Liver (tissue), 9 donors: ENCODE measurements around the gene OR2AT4. TPM values are rescaled to one million over a fixed set of nuclear protein-coding genes. Genes with fewer than 3 reads are reported as not detected.

Source experiments
- DNase-seq: peaks from one replicate; pipeline ENCODE4 v3.0.0-alpha.2; 2017; ENCODE audit warnings: low spot score
- H3K27ac ChIP-seq, 2 donors: one replicate each; pipeline ENCODE4 v1.7.0; 2013; ENCODE audit warnings: inconsistent platforms in 2 of 2, low read length in 2 of 2, control low read depth in 1 of 2, low read depth in 1 of 2, mild to moderate bottlenecking in 1 of 2
- H3K27me3 ChIP-seq, 4 donors: one replicate each; pipeline versions ENCODE4 v1.6.1 to v1.7.0; 2013; ENCODE audit warnings: low read length in 3 of 4, inconsistent platforms in 1 of 4, mild to moderate bottlenecking in 1 of 4, moderate library complexity in 1 of 4; ENCODE audit not compliant: control insufficient read depth in 4 of 4, insufficient read depth in 4 of 4
- H3K36me3 ChIP-seq, 4 donors: one replicate each; pipeline versions ENCODE4 v1.6.1 to v1.7.0; 2013; ENCODE audit warnings: low read length in 3 of 4, mild to moderate bottlenecking in 3 of 4, low read depth in 1 of 4, moderate library complexity in 1 of 4; ENCODE audit not compliant: control insufficient read depth in 4 of 4, insufficient read depth in 3 of 4
- H3K4me1 ChIP-seq, 4 donors: one replicate each; pipeline versions ENCODE4 v1.6.1 to v1.7.0; 2013; ENCODE audit warnings: low read length in 3 of 4, mild to moderate bottlenecking in 3 of 4, moderate library complexity in 1 of 4; ENCODE audit not compliant: control insufficient read depth in 4 of 4, insufficient read depth in 4 of 4
- H3K4me3 ChIP-seq, 3 donors: one replicate each; pipeline versions ENCODE4 v1.6.1 to v1.7.0; 2013; ENCODE audit warnings: low read length in 3 of 3, control low read depth in 1 of 3, low read depth in 1 of 3, mild to moderate bottlenecking in 1 of 3
- H3K9ac ChIP-seq, 2 donors: one replicate each; pipeline ENCODE4 v1.7.0; 2013; ENCODE audit warnings: low read length in 2 of 2, mild to moderate bottlenecking in 2 of 2, moderate library complexity in 2 of 2, control low read depth in 1 of 2, low read depth in 1 of 2
- H3K9me3 ChIP-seq, 4 donors: one replicate each; pipeline versions ENCODE4 v1.6.1 to v1.7.0; 2013; ENCODE audit warnings: low read length in 3 of 4; ENCODE audit not compliant: control insufficient read depth in 4 of 4
- EGR1 ChIP-seq, 2 donors: IDR thresholded peaks; 2 replicates each; pipeline ENCODE4 v1.6.1; 2016 to 2018; ENCODE audit warnings: antibody characterized with exemption in 2 of 2, low read depth in 2 of 2
- FOXA1 ChIP-seq: IDR thresholded peaks from 2 replicates; pipeline ENCODE4 v1.6.1; 2016; ENCODE audit warnings: antibody characterized with exemption
- FOXA2 ChIP-seq: IDR thresholded peaks from 2 replicates; pipeline ENCODE4 v1.6.1; 2016; ENCODE audit warnings: antibody characterized with exemption
- GABPA ChIP-seq, 2 donors: IDR thresholded peaks in 1 of 2; conservative IDR thresholded peaks in 1 of 2; 2 replicates each; pipeline ENCODE4 v1.6.1; 2016; ENCODE audit warnings: antibody characterized with exemption in 2 of 2, mild to moderate bottlenecking in 1 of 2, moderate library complexity in 1 of 2
- HNF4A ChIP-seq, 2 donors: conservative IDR thresholded peaks; 2 replicates each; pipeline ENCODE4 v1.6.1; 2016; ENCODE audit warnings: antibody characterized with exemption in 2 of 2, mild to moderate bottlenecking in 2 of 2
- HNF4G ChIP-seq: IDR thresholded peaks from 2 replicates; pipeline ENCODE4 v1.6.1; 2016; ENCODE audit warnings: antibody characterized with exemption
- JUND ChIP-seq, 2 donors: IDR thresholded peaks; 2 replicates each; pipeline ENCODE4 v1.6.1; 2016; ENCODE audit warnings: antibody characterized with exemption in 2 of 2
- NR2F2 ChIP-seq: IDR thresholded peaks from 2 replicates; pipeline ENCODE4 v1.6.1; 2016; ENCODE audit warnings: antibody characterized with exemption
- RAD21 ChIP-seq, 2 donors: IDR thresholded peaks; 2 replicates each; pipeline ENCODE4 v1.6.1; 2016; ENCODE audit warnings: antibody characterized with exemption in 2 of 2, mild to moderate bottlenecking in 2 of 2
- RXRA ChIP-seq, 2 donors: IDR thresholded peaks; 2 replicates each; pipeline ENCODE4 v1.6.1; 2017 to 2018; ENCODE audit warnings: antibody characterized with exemption in 2 of 2, mild to moderate bottlenecking in 1 of 2
- SP1 ChIP-seq: IDR thresholded peaks from 2 replicates; pipeline ENCODE4 v1.6.1; 2018; ENCODE audit warnings: antibody characterized with exemption, mild to moderate bottlenecking
- TAF1 ChIP-seq: conservative IDR thresholded peaks from 2 replicates; pipeline ENCODE4 v1.6.1; 2016; ENCODE audit warnings: antibody characterized with exemption, mild to moderate bottlenecking
- YY1 ChIP-seq: IDR thresholded peaks from 2 replicates; pipeline ENCODE4 v1.6.1; 2016; ENCODE audit warnings: antibody characterized with exemption, mild to moderate bottlenecking
- WGBS: extraction: QIAGEN DNeasy Blood & Tissue Kit; methylation state at CpG from one replicate; pipeline ENCODE4 v1.1.7; 2013; 5-methylcytosine and 5-hydroxymethylcytosine counted together
- polyA plus RNA-seq, 2 donors: library from polyadenylated mRNA; stranded (reverse) in 1 of 2; unstranded in 1 of 2; fragments of 200-250 nt in 1 of 2; fragments of >200 nt in 1 of 2; fragmentation: Nextera tagmentation in 1 of 2; extraction: Ambion mirVana in 1 of 2; gene quantifications; one replicate each; pipeline versions ENCODE4 v1.2.1 to v1.2.3, GENCODE V29; 2013 to 2015
- total RNA-seq, 2 donors: library from RNA; depleted of rRNA; stranded (reverse); fragments of >200 nt; gene quantifications; one replicate each; pipeline ENCODE4 v1.2.3, GENCODE V29; 2014
- TF ChIP-seq, protein P1 (sequence below): fragments of 150-350 bp; IDR thresholded peaks from 2 replicates; pipeline ENCODE4 v1.5.1; 2017; ENCODE audit warnings: improper control_type of control experiment, low read depth, low read length; ENCODE audit not compliant: missing input control
- TF ChIP-seq, protein P2 (sequence below): IDR thresholded peaks from 2 replicates; pipeline ENCODE4 v1.6.1; 2016; ENCODE audit warnings: antibody characterized with exemption
- TF ChIP-seq, protein P3 (sequence below): IDR thresholded peaks from 2 replicates; pipeline ENCODE4 v1.6.1; 2016; ENCODE audit warnings: antibody characterized with exemption
- TF ChIP-seq, protein P4 (sequence below): IDR thresholded peaks from 2 replicates; pipeline ENCODE4 v1.6.1; 2016; ENCODE audit warnings: antibody characterized with exemption
- donor health status: healthy.
- donor health status: healthy.
- donor health status: healthy.
- donor health status: healthy.
- donor health status: healthy.

The OR2AT4 gene
- total and polyA plus RNA-seq, 4 donors, result not detected

DNA sequence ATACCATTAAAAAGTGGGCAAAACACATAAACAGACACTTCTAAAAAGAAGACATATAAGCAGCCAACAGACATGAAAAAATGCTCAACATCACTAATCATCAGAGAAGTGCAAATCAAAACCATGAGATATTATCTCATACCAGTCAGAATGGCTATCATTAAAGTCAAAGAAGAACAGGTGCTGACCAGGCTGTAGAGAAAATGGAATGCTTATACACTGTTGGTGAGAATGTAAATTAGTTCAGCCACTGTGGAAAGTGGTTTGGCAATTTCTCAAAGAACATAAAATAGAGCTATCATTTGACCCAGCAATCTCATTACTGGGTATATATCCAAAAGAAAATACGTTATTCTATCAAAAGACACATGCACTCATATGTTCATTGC is 13.5 kb downstream of the OR2AT4 start:
- WGBS, result 76% methylated on average over 1 of the region's 1 CpG
- Histone ChIP-seq H3K27ac (no peak overlapping the region), H3K9ac (no peak overlapping the region), H3K27me3 (no peaks in the 10 kb centered on the region), H3K36me3 (no peaks in the 10 kb centered on the region), H3K4me3 (no peak overlapping the region), H3K9me3 (no peaks in the 10 kb centered on the region), H3K4me1 (no peaks in the 10 kb centered on the region)
- DNase-seq, result no peak
- no peak for TF ChIP-seq YY1
- TF ChIP-seq RAD21 (IDR thresholded peaks at IDR 0.05), result no peak
- TF ChIP-seq RXRA (IDR thresholded peaks at IDR 0.05), result no peak
- TF ChIP-seq TAF1, result no peak
- no peak for TF ChIP-seq FOXA2

DNA sequence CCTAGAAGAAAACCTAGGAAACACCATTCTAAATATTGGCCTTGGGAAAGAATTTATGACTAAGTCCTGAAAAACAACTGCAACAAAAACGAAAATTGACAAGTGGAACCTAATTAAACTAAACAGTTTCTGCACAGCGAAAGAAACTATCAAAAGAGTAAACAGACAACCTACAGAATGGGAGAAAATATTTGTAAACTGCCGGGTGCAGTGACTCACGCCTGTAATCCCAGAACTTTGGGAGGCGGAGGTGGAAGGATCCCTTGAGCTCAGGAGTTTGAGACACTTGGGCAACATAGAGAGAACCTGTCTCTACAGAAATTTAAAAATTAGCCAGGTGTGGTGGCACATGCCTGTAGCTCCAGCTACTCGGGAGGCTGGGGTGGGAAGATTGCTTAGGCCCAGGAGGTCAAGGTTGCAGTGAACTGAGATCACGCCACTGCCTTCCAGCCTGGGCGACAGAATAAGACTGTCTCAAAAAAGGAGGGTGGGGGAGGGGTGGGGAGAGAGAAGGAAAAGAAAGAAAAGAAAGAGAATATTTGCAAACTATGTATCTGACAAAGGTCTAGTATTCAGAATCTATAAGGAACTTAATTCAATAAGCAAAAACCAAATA is 14.0 kb downstream of the OR2AT4 start:
- 80% methylated on average over 8 of the region's 8 CpGs for WGBS
- H3K4me3 ChIP-seq, result no peak overlapping the region
- no peaks in the 10 kb centered on the region for H3K36me3 ChIP-seq
- no peak overlapping the region for H3K27ac ChIP-seq
- H3K4me1 ChIP-seq, result no peaks in the 10 kb centered on the region
- TF ChIP-seq, protein P1, sequence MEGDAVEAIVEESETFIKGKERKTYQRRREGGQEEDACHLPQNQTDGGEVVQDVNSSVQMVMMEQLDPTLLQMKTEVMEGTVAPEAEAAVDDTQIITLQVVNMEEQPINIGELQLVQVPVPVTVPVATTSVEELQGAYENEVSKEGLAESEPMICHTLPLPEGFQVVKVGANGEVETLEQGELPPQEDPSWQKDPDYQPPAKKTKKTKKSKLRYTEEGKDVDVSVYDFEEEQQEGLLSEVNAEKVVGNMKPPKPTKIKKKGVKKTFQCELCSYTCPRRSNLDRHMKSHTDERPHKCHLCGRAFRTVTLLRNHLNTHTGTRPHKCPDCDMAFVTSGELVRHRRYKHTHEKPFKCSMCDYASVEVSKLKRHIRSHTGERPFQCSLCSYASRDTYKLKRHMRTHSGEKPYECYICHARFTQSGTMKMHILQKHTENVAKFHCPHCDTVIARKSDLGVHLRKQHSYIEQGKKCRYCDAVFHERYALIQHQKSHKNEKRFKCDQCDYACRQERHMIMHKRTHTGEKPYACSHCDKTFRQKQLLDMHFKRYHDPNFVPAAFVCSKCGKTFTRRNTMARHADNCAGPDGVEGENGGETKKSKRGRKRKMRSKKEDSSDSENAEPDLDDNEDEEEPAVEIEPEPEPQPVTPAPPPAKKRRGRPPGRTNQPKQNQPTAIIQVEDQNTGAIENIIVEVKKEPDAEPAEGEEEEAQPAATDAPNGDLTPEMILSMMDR, result no peak
- TF ChIP-seq, protein P2, sequence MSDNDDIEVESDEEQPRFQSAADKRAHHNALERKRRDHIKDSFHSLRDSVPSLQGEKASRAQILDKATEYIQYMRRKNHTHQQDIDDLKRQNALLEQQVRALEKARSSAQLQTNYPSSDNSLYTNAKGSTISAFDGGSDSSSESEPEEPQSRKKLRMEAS, result no peak
- TF ChIP-seq TAF1 (no peak), EGR1 (IDR thresholded peaks at IDR 0.05; ENCODE audit: low read depth in 2 of 2) (no peak), NR2F2 (no peak), GABPA (IDR thresholded peaks at IDR 0.05 in 1 of 2, conservative IDR thresholded peaks at IDR 0.05 in 1 of 2) (no peak), RAD21 (IDR thresholded peaks at IDR 0.05) (no peak), RXRA (IDR thresholded peaks at IDR 0.05) (no peak), YY1 (no peak), JUND (IDR thresholded peaks at IDR 0.05) (no peak), HNF4A (conservative IDR thresholded peaks at IDR 0.05) (no peak), FOXA1 (no peak)
- TF ChIP-seq, protein P3, sequence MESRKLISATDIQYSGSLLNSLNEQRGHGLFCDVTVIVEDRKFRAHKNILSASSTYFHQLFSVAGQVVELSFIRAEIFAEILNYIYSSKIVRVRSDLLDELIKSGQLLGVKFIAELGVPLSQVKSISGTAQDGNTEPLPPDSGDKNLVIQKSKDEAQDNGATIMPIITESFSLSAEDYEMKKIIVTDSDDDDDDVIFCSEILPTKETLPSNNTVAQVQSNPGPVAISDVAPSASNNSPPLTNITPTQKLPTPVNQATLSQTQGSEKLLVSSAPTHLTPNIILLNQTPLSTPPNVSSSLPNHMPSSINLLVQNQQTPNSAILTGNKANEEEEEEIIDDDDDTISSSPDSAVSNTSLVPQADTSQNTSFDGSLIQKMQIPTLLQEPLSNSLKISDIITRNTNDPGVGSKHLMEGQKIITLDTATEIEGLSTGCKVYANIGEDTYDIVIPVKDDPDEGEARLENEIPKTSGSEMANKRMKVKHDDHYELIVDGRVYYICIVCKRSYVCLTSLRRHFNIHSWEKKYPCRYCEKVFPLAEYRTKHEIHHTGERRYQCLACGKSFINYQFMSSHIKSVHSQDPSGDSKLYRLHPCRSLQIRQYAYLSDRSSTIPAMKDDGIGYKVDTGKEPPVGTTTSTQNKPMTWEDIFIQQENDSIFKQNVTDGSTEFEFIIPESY, result no peak
- H3K9ac ChIP-seq, result no peak overlapping the region
- DNase-seq, result no peak
- no peaks in the 10 kb centered on the region for H3K27me3 ChIP-seq
- no peaks in the 10 kb centered on the region for H3K9me3 ChIP-seq

DNA sequence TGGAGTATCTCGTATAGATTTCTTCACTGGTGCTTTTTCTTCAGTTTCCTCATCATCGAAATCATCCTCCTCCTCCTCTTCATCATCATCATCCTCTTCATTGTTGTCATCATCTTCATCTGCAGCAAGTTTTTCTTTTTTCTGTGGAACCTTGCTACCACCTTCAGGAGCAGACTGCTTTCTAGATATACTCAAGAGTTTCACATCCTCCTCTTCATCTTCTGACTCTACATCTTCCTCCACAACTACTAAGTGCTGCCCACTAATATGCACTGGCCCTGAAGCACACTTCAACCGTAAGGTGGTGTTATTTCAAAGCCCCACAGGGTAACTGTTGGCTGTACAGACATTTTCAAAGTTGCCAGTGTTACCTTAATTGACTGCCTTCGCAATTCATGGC is 17.1 kb downstream of the OR2AT4 start:
- WGBS, result 84% methylated on average over 4 of the region's 4 CpGs
- TF ChIP-seq HNF4G, result no peak
- TF ChIP-seq, protein P2, result no peak
- no peak for TF ChIP-seq RAD21 (IDR thresholded peaks at IDR 0.05)
- TF ChIP-seq, protein P4, sequence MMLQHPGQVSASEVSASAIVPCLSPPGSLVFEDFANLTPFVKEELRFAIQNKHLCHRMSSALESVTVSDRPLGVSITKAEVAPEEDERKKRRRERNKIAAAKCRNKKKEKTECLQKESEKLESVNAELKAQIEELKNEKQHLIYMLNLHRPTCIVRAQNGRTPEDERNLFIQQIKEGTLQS, result no peak
- no peak for TF ChIP-seq FOXA1
- TF ChIP-seq EGR1 (IDR thresholded peaks at IDR 0.05; ENCODE audit: low read depth in 2 of 2), result no peak
- TF ChIP-seq SP1, result no peak
- no peak for TF ChIP-seq TAF1
- TF ChIP-seq HNF4A (conservative IDR thresholded peaks at IDR 0.05), result no peak
- TF ChIP-seq, protein P1, result no peak
- no peak for TF ChIP-seq JUND (IDR thresholded peaks at IDR 0.05)

More for the DNA sequence above, 17.1 kb downstream of the OR2AT4 start:
- no peaks in the 10 kb centered on the region for H3K4me1 ChIP-seq
- H3K27me3 ChIP-seq, result no peaks in the 10 kb centered on the region
- no peak overlapping the region for H3K4me3 ChIP-seq
- H3K36me3 ChIP-seq, result no peaks in the 10 kb centered on the region
- no peak for DNase-seq
- H3K9me3 ChIP-seq, result no peaks in the 10 kb centered on the region
- no peak overlapping the region for H3K27ac ChIP-seq
- no peak overlapping the region for H3K9ac ChIP-seq
